Stimulated activated CD8-positive, alpha-beta memory T cell treated with anti-CD3 and anti-CD28 coated beads, Interleukin-7, amount 100 ng/mL, for 1 hour (primary cell): Measurements from ENCODE around the gene TBC1D32.
"Not testable (repeated sequence)": the region's sequence is repeated elsewhere in the genome, so short reads cannot be mapped to it uniquely, and the experiment has no call there.

ENCODE experiments used
- DNase-seq, 2 donors: peaks; one replicate each; pipeline ENCODE4 v3.0.0-alpha.2; 2020; ENCODE audit warnings: low read depth in 2 of 2

Gene TBC1D32, protein sequence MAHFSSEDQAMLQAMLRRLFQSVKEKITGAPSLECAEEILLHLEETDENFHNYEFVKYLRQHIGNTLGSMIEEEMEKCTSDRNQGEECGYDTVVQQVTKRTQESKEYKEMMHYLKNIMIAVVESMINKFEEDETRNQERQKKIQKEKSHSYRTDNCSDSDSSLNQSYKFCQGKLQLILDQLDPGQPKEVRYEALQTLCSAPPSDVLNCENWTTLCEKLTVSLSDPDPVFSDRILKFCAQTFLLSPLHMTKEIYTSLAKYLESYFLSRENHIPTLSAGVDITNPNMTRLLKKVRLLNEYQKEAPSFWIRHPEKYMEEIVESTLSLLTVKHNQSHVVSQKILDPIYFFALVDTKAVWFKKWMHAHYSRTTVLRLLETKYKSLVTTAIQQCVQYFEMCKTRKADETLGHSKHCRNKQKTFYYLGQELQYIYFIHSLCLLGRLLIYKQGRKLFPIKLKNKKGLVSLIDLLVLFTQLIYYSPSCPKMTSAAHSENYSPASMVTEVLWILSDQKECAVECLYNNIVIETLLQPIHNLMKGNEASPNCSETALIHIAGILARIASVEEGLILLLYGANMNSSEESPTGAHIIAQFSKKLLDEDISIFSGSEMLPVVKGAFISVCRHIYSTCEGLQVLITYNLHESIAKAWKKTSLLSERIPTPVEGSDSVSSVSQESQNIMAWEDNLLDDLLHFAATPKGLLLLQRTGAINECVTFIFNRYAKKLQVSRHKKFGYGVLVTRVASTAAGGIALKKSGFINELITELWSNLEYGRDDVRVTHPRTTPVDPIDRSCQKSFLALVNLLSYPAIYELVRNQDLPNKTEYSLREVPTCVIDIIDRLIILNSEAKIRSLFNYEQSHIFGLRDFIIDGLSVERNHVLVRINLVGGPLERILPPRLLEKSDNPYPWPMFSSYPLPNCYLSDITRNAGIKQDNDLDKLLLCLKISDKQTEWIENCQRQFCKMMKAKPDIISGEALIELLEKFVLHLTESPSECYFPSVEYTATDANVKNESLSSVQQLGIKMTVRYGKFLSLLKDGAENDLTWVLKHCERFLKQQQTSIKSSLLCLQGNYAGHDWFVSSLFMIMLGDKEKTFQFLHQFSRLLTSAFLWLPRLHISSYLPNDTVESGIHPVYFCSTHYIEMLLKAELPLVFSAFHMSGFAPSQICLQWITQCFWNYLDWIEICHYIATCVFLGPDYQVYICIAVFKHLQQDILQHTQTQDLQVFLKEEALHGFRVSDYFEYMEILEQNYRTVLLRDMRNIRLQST

GRCh38 chr6:121334299-121335086, at the start of gene TBC1D32:
Gene TBC1D32, minus strand, starts transcription at chr6:121334480. Its CDS starts 50 bp downstream, at chr6:121334430.
- DNase-seq, result peak; percentile 73 to 76

GRCh38 chr6:121383478-121383877, 49.2 kb upstream of the TBC1D32 start:
- DNase-seq, result no peak

DNA sequence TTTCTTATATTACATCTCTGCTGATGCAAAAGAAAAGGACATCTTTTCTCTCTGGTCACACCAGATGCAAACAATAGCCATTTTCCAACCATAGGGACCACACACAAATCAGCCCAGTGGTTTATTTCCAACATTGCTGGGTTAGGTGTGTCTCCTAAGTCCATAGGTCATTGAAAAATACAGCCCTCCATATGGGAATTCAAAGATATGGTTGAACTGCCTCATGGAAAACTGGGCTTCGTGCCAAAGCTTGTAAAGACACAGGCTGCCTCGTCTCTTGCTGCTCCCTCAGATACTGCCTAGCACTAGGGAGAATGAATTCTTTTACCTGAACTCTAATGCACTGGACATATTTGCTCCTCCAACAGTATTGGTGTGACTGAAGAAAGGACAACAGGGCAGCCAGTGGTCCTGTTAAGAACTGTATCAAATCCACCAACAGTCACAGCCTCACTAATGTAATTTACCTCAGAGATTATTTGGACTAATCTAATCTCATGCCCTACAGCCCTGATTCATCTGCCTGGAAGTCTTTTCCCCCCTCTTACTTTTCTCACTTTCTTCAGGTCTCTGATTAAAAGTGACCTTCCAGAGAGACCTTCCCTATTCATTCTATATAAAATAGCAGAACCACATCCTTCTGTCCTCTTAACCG, 48.3 kb upstream of the TBC1D32 start:
- DNase-seq, result no peak

GRCh38 chr6:121376411-121376810, 42.1 kb upstream of the TBC1D32 start:
- DNase-seq, result no peak

DNA sequence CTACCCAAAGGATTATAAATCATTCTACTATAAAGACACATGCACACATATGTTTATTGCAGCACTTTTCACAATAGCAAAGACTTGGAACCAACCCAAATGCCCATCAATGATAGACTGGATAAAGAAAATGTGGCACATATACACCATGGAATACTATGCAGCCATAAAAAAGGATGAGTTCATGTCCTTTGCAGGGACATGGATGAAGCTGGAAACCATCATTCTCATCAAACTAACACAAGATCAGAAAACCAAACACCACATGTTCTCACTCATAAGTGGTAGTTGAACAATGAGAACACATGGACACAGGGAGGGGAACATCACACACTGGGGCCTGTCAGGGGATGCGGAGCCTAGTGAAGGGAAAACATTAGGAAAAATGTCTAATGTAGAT, 39.9 kb upstream of the TBC1D32 start:
- DNase-seq, result not testable (repeated sequence)

DNA sequence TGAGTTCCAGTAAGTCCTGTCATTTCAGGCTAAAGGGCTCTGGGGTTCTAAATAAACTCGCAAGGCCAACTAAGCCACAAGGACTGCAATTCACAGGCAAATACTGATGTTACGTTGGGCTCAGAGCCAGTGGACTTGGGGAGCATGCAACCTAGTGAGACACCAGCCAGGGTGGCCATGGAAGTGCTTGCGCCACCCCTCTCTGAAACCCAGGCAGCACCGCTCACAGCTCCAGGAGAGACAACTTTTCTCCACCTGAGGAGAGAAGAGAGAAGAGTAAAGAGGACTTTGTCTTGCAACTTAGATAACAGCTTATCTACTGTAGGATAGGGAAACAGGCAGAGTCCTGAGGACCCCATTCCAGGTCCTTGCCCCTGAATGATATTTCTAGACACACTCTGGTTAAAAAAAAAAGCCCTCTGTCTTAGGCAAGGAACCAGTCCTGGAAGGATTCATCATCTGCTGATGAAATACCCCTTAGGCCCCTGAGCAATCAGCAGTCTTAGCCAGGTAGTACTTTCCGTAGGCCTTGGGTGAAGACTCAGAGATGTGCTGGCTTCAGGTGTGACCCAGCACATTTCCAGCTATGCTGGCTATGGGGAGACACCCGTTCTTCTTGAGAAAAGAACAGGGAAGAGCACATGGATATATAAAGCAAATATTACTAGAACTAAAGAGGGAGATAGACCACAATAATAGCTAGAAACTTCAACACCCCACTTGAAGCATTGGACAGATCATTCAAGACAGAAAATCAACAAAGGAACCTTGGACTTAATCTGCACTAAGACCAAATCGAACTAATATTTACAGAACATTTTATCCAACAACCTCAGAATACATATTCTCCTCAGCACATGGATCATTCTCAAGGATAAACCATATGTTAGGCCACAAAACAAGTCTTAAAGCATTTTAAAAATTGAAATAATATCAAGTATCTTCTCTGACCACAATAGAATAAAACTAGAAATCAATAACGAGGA, 31.5 kb upstream of the TBC1D32 start:
- DNase-seq, result no peak

GRCh38 chr6:121356575-121356974, 22.3 kb upstream of the TBC1D32 start:
- no peak for DNase-seq

GRCh38 chr6:121354764-121355163, 20.5 kb upstream of the TBC1D32 start:
- no peak for DNase-seq

DNA sequence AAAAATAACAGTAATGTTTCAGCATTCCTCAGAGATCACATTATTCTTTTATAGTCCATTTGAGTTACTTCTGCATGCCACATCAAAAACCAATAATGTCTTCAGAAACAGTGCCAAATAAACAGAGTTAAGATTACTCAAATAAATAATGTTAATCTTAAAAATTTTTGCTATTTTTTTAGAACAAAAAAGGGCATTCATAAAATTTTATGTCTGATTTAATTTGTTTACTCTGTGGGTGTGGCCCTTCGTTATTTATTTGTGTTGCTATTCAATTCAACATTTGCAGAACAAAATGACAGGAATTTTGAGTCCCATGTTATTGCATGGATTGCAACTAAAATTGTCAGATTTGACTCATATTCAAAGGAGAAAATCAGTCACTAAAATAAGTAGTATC, 18.7 kb upstream of the TBC1D32 start:
- no peak for DNase-seq

- no peak for DNase-seq
Observed at GRCh38 chr6:121351916-121352315, 17.6 kb upstream of the TBC1D32 start.

DNA sequence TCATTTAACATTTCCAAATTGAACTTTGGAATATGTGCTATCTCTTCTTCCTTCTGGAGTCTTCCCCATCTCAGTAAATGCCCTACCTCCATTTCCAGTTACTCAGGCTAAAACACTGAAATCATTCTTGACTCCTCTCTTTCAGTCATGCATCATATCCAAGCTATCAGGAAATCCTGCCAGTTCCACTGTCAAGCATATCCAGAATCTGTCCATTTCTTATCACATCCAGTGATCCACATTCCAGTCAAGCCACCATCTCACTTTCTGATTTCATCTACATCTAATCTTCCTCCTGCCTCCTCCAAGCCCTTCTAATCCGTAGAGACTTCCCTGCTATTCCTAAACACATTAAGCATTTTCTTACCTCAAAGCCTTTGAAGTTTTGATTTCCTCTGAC, 15.3 kb upstream of the TBC1D32 start:
- no peak for DNase-seq

DNA sequence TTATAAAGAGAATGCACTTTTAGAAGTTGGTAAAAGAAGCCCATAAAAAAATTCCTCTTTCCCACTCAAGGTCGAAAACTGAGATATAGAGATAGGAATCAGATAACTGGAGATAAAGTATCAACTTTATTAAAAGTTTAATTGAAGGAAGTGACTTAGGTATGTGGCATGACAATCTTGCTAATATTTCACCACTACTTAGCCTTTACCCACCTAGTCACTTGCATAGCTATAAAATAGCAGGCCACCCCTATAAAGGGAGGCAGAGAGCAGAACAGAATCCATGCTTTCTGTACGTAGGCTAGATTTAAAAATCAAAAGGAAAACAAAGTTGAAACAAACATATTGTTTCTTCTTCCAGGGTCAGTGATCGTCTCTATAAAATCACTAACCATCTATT, 13.2 kb upstream of the TBC1D32 start:
- DNase-seq, result no peak

GRCh38 chr6:121344539-121344938, 10.3 kb upstream of the TBC1D32 start:
- DNase-seq, result no peak

- DNase-seq, result no peak
Observed at GRCh38 chr6:121339639-121340226, 5.5 kb upstream of the TBC1D32 start.

DNA sequence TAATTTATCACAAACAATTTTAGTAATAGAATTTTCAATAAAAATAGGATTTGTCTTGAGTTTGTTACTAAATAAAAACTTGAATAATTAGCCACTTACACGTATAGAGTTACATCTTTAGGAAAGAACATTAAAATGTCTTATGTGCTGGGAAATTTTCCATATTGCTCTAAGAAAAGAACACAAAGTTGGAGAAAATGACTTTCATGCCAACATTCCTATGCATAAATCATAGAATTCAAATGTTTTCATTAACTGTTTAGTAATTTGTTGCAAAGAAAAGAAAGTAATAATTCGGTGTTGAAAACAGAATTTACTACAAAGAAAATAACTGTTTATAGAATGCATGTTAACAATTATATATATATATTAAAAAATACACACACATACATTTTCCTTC, 4.7 kb upstream of the TBC1D32 start:
- DNase-seq, result no peak

- no peak for DNase-seq
Observed at GRCh38 chr6:121338366-121338765, 4.1 kb upstream of the TBC1D32 start.

GRCh38 chr6:121335087-121336008, 1.1 kb upstream of the TBC1D32 start:
- no peak for DNase-seq

GRCh38 chr6:121333694-121334093, 586 bp downstream of the TBC1D32 start:
- not testable (repeated sequence) for DNase-seq
